Measurements from ENCODE around the gene MYO9A.

MYO9A gene

GRCh38 chr15:71975816-71976150 lies 142.2 kb downstream of the MYO9A start:
- no peak overlapping the region for H3K9ac ChIP-seq (ENCODE audit: insufficient read length, low read depth)
- H3K4me1 ChIP-seq (ENCODE audit: insufficient read depth, insufficient read length): no peaks in the 10 kb centered on the region
- H3K27me3 ChIP-seq (ENCODE audit: insufficient read depth, insufficient read length): no peaks in the 10 kb centered on the region
- H3K36me3 ChIP-seq (ENCODE audit: insufficient read depth, insufficient read length, low read length): peaks cover 5% of the 10 kb centered on the region
- no peak for DNase-seq (ENCODE audit: low read depth, low spot score)
- H3K9me3 ChIP-seq (ENCODE audit: insufficient read depth, low read length): no peaks in the 10 kb centered on the region
- H3K4me3 ChIP-seq (ENCODE audit: insufficient read length, low read depth): no peak overlapping the region
- TF ChIP-seq ZNF274 (IDR thresholded peaks at IDR 0.05; ENCODE audit: low read depth, low read length) (no peak), YY1 (IDR thresholded peaks at IDR 0.05; ENCODE audit: insufficient read depth, insufficient read length) (no peak)

- H3K4me3 ChIP-seq (ENCODE audit: insufficient read length, low read depth): no peak overlapping the region
- no peaks in the 10 kb centered on the region for H3K9me3 ChIP-seq (ENCODE audit: insufficient read depth, low read length)
- DNase-seq (ENCODE audit: low read depth, low spot score): no peak
- H3K27me3 ChIP-seq (ENCODE audit: insufficient read depth, insufficient read length): no peaks in the 10 kb centered on the region
- H3K9ac ChIP-seq (ENCODE audit: insufficient read length, low read depth): no peak overlapping the region
- H3K4me1 ChIP-seq (ENCODE audit: insufficient read depth, insufficient read length): no peaks in the 10 kb centered on the region
- H3K36me3 ChIP-seq (ENCODE audit: insufficient read depth, insufficient read length, low read length): peaks cover 5% of the 10 kb centered on the region
- TF ChIP-seq ZNF274 (IDR thresholded peaks at IDR 0.05; ENCODE audit: low read depth, low read length) (no peak), SUZ12 (IDR thresholded peaks at IDR 0.05; ENCODE audit: extremely low read depth, insufficient read depth, insufficient read length) (no peak), YY1 (IDR thresholded peaks at IDR 0.05; ENCODE audit: insufficient read depth, insufficient read length) (no peak)
These were observed 143.7 kb downstream of the MYO9A start for GRCh38 chr15:71974211-71974610.

- no peak for DNase-seq (ENCODE audit: low read depth, low spot score)
- Histone ChIP-seq H3K27me3 (ENCODE audit: insufficient read depth, insufficient read length) (no peaks in the 10 kb centered on the region), H3K36me3 (ENCODE audit: insufficient read depth, insufficient read length, low read length) (peaks cover 5% of the 10 kb centered on the region), H3K4me3 (ENCODE audit: insufficient read length, low read depth) (no peak overlapping the region), H3K9ac (ENCODE audit: insufficient read length, low read depth) (no peak overlapping the region), H3K4me1 (ENCODE audit: insufficient read depth, insufficient read length) (no peaks in the 10 kb centered on the region), H3K9me3 (ENCODE audit: insufficient read depth, low read length) (no peaks in the 10 kb centered on the region)
- TF ChIP-seq SUZ12 (IDR thresholded peaks at IDR 0.05; ENCODE audit: extremely low read depth, insufficient read depth, insufficient read length) (no peak), ZNF274 (IDR thresholded peaks at IDR 0.05; ENCODE audit: low read depth, low read length) (no peak), YY1 (IDR thresholded peaks at IDR 0.05; ENCODE audit: insufficient read depth, insufficient read length) (no peak)
These were observed 144.6 kb downstream of the MYO9A start for GRCh38 chr15:71973366-71973765.

GRCh38 chr15:71971905-71972304 lies 146.0 kb downstream of the MYO9A start:
- Histone ChIP-seq H3K9me3 (ENCODE audit: insufficient read depth, low read length) (no peaks in the 10 kb centered on the region), H3K36me3 (ENCODE audit: insufficient read depth, insufficient read length, low read length) (peaks cover 3% of the 10 kb centered on the region), H3K27me3 (ENCODE audit: insufficient read depth, insufficient read length) (no peaks in the 10 kb centered on the region), H3K4me1 (ENCODE audit: insufficient read depth, insufficient read length) (no peaks in the 10 kb centered on the region), H3K4me3 (ENCODE audit: insufficient read length, low read depth) (no peak overlapping the region), H3K9ac (ENCODE audit: insufficient read length, low read depth) (no peak overlapping the region)
- no peak for DNase-seq (ENCODE audit: low read depth, low spot score)
- no peak for TF ChIP-seq YY1 (IDR thresholded peaks at IDR 0.05; ENCODE audit: insufficient read depth, insufficient read length)
- TF ChIP-seq ZNF274 (IDR thresholded peaks at IDR 0.05; ENCODE audit: low read depth, low read length): no peak
- no peak for TF ChIP-seq SUZ12 (IDR thresholded peaks at IDR 0.05; ENCODE audit: extremely low read depth, insufficient read depth, insufficient read length)

GRCh38 chr15:71970435-71970834 lies 147.5 kb downstream of the MYO9A start:
- TF ChIP-seq YY1 (IDR thresholded peaks at IDR 0.05; ENCODE audit: insufficient read depth, insufficient read length) (no peak), ZNF274 (IDR thresholded peaks at IDR 0.05; ENCODE audit: low read depth, low read length) (no peak), SUZ12 (IDR thresholded peaks at IDR 0.05; ENCODE audit: extremely low read depth, insufficient read depth, insufficient read length) (no peak)
- Histone ChIP-seq H3K9ac (ENCODE audit: insufficient read length, low read depth) (no peak overlapping the region), H3K27me3 (ENCODE audit: insufficient read depth, insufficient read length) (no peaks in the 10 kb centered on the region), H3K9me3 (ENCODE audit: insufficient read depth, low read length) (no peaks in the 10 kb centered on the region), H3K36me3 (ENCODE audit: insufficient read depth, insufficient read length, low read length) (peaks cover 3% of the 10 kb centered on the region), H3K4me1 (ENCODE audit: insufficient read depth, insufficient read length) (no peaks in the 10 kb centered on the region), H3K4me3 (ENCODE audit: insufficient read length, low read depth) (no peak overlapping the region)
- DNase-seq (ENCODE audit: low read depth, low spot score): no peak

GRCh38 chr15:71962537-71962936 lies 155.4 kb downstream of the MYO9A start:
- no peaks in the 10 kb centered on the region for H3K27me3 ChIP-seq (ENCODE audit: insufficient read depth, insufficient read length)
- H3K4me1 ChIP-seq (ENCODE audit: insufficient read depth, insufficient read length): no peaks in the 10 kb centered on the region
- TF ChIP-seq YY1 (IDR thresholded peaks at IDR 0.05; ENCODE audit: insufficient read depth, insufficient read length): no peak
- no peak for TF ChIP-seq ZNF274 (IDR thresholded peaks at IDR 0.05; ENCODE audit: low read depth, low read length)
- no peak for TF ChIP-seq SUZ12 (IDR thresholded peaks at IDR 0.05; ENCODE audit: extremely low read depth, insufficient read depth, insufficient read length)
- no peaks in the 10 kb centered on the region for H3K36me3 ChIP-seq (ENCODE audit: insufficient read depth, insufficient read length, low read length)
- no peak overlapping the region for H3K9ac ChIP-seq (ENCODE audit: insufficient read length, low read depth)
- DNase-seq (ENCODE audit: low read depth, low spot score): no peak
- H3K9me3 ChIP-seq (ENCODE audit: insufficient read depth, low read length): no peaks in the 10 kb centered on the region
- no peak overlapping the region for H3K4me3 ChIP-seq (ENCODE audit: insufficient read length, low read depth)

- no peak overlapping the region for H3K9ac ChIP-seq (ENCODE audit: insufficient read length, low read depth)
- H3K27me3 ChIP-seq (ENCODE audit: insufficient read depth, insufficient read length): no peaks in the 10 kb centered on the region
- H3K4me3 ChIP-seq (ENCODE audit: insufficient read length, low read depth): no peak overlapping the region
- TF ChIP-seq ZNF274 (IDR thresholded peaks at IDR 0.05; ENCODE audit: low read depth, low read length) (no peak), SUZ12 (IDR thresholded peaks at IDR 0.05; ENCODE audit: extremely low read depth, insufficient read depth, insufficient read length) (no peak), YY1 (IDR thresholded peaks at IDR 0.05; ENCODE audit: insufficient read depth, insufficient read length) (no peak)
- H3K9me3 ChIP-seq (ENCODE audit: insufficient read depth, low read length): no peaks in the 10 kb centered on the region
- H3K4me1 ChIP-seq (ENCODE audit: insufficient read depth, insufficient read length): no peaks in the 10 kb centered on the region
- peaks cover 3% of the 10 kb centered on the region for H3K36me3 ChIP-seq (ENCODE audit: insufficient read depth, insufficient read length, low read length)
- no peak for DNase-seq (ENCODE audit: low read depth, low spot score)
These were observed 160.9 kb downstream of the MYO9A start for GRCh38 chr15:71957026-71957425.

- Histone ChIP-seq H3K4me1 (ENCODE audit: insufficient read depth, insufficient read length) (no peaks in the 10 kb centered on the region), H3K9me3 (ENCODE audit: insufficient read depth, low read length) (no peaks in the 10 kb centered on the region), H3K36me3 (ENCODE audit: insufficient read depth, insufficient read length, low read length) (peaks cover 3% of the 10 kb centered on the region), H3K27me3 (ENCODE audit: insufficient read depth, insufficient read length) (no peaks in the 10 kb centered on the region), H3K9ac (ENCODE audit: insufficient read length, low read depth) (no peak overlapping the region), H3K4me3 (ENCODE audit: insufficient read length, low read depth) (no peak overlapping the region)
- TF ChIP-seq ZNF274 (IDR thresholded peaks at IDR 0.05; ENCODE audit: low read depth, low read length): no peak
- TF ChIP-seq YY1 (IDR thresholded peaks at IDR 0.05; ENCODE audit: insufficient read depth, insufficient read length): no peak
- no peak for TF ChIP-seq SUZ12 (IDR thresholded peaks at IDR 0.05; ENCODE audit: extremely low read depth, insufficient read depth, insufficient read length)
- DNase-seq (ENCODE audit: low read depth, low spot score): no peak
These were observed 166.8 kb downstream of the MYO9A start for GRCh38 chr15:71951134-71951533.

Measured in NT2/D1 (cell line).